GM18519 (cell line): ENCODE data around the gene KCNN3.
"Not testable (repeated sequence)": the region's sequence is repeated elsewhere in the genome, so short reads cannot be mapped to it uniquely, and the experiment has no call there.

ENCODE experiments used
- ATAC-seq: cut with Tn5 transposase; IDR thresholded peaks from one replicate; pipeline ENCODE4 v1.9.1; 2021; ENCODE audit warnings: mild to moderate bottlenecking, moderate library complexity; ENCODE audit not compliant: unreplicated experiment, low FRiP score

Gene KCNN3

DNA sequence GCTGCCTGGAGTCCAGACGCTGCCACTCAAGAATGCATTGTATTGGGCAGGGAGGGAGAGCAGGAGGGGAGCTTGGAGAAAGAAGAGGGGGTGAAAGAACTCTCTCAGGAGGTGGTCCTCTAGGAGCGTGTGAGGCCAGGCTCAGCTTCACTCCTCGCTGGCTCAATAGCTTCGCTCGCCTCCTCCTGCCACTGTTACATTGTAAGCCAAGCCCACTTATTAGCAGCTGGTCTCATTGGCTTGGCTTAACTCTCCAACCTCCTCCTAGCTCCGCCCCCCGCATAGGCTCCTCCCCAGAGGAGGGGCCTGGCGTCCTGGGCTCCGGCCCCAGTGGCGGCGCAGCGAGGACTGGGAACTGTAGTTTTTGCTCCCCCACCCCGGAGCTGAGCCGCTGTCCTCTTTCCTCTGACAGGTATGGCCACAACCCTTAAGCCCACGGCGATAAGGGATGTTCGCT is at the start of gene KCNN3:
Gene KCNN3, minus strand, starts transcription at position 167 of the 457 bp plus-strand sequence. CDS start 317 bp downstream, outside the sequence.
- peak; percentile 73 for ATAC-seq

DNA sequence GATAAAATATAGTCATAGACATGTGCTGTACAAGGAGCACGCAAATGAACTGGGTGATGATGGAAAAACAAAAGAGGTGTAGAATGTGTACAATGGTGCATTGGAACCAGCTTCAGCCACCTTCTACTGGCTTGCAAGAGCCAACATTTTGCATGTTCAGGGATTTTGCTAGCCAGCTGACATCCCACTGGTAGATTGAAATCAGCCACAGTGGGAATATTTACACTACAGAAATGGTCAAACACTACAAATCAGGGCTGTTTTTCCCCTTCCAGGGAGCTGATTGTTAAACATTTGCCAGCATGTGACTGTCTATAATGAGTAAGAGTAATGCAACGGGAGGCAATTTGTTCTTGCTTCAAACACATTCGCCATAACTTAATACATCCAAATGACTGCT is 43.2 kb upstream of the KCNN3 start:
- no peak for ATAC-seq

DNA sequence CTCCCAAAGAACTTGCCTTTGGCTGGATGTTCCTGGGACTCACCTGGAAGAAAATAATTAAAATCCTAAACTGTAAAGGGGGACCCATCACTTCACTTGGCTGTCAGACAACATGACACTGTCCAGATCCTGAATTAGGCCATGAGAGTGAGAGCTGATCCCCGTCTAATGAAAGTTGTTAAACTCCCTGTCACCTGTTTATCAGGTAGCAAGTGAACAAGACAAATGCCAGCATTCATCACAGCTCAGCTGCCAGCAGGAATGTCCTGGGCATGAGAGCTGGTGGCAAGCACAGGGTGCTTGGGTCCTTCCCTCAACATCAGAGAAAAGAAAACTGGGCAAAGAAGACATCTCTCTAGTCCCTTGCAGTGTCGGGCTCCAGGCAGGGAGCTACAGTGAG is 42.7 kb upstream of the KCNN3 start:
- no peak for ATAC-seq

DNA sequence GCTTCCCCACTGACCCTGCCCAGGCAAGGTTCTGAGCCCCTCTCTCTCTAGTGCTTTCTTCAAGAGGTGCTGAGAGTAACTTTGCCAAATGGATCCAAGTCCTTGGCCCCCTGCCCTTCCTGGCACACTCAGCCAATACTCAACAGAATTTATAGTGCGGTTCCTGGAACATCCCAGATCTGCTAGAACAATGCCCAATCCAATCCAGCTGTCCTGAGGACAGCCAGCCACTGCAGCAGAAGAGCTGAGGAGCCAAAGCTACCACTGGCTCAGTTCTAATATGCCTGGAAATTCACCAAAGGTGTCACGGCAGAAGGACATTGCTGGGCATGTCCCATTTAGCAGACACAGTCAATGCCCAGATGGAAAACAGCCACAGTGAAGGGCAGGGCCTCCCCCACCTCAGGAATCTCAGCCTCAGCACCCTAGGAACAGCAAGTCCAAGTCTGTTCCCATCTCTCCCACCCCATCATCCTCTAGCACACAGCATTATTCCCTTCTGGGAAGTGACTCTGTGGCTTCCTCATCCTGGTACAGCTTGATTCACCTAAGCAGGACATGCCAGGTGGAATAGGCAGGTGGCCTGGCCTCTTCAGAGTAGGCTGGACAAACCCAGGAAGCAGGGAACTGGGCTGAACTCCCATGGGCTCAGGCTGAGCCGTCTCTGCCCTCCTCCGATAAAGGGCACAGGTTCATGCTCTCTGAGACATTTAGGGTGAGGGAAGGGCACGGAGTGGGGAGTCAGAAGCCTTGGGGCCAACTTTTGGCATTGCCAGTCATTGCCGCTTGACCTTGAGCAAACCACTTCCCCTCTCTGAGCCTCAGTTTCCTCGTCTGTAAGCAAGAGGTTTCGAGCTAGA is 41.8 kb upstream of the KCNN3 start:
- no peak for ATAC-seq

DNA sequence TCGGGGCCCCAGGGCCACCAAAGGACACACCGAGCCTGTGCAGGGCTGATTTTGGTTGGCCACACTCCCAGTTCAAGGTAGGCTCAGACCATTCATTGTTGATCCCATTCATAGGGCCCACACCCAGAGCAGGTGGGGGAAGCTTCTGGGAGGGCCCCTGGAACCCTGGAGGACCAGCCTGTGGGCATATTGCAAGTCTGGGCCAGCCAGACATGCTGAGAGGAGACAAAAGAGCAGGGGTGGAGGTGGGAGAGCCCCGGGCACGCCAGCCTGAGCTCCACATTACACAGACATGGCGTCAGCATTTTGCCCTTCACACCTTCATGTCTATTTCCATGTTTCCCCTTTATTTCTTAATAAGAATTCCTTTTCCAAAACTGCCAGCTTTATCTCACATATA is 40.8 kb upstream of the KCNN3 start:
- ATAC-seq: no peak

DNA sequence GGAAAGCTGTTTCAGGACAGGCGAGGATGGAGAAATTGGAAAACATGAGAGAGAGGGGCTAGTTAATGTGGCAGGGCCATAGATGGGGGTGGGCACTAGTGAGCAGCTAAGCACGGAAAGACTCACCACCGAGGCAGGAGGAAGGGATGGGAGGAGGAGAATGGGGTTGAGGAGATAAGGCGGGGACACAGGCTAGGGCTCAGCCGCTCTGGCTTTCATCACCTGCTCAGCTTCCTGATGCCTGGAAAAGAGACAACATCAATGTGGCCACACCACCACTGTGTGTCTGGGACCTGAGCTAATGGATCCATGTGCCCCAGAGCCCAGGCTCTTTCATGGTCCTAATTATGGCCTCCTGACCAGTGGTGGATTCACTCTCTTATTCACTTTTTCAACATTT is 38.9 kb upstream of the KCNN3 start:
- ATAC-seq: no peak

DNA sequence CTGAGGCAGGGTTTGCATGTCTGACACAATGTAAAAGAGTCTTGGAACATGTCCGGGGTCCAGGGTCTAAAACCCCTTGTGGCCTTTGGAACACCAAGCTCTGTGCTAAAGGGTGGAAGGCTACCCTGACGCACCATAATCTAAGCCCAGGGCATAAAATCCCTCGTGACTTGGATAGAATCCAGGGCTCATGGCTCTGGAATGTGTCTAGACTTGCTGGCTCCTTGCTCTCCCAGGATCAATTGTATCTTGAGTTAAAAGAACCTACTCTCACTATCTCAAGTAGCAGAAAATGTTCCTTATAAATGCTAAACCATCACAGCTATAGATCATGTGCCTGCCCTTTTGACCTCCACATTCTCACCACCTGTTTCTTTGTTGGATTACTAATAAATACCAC is 38.0 kb upstream of the KCNN3 start:
- ATAC-seq: not testable (repeated sequence)

DNA sequence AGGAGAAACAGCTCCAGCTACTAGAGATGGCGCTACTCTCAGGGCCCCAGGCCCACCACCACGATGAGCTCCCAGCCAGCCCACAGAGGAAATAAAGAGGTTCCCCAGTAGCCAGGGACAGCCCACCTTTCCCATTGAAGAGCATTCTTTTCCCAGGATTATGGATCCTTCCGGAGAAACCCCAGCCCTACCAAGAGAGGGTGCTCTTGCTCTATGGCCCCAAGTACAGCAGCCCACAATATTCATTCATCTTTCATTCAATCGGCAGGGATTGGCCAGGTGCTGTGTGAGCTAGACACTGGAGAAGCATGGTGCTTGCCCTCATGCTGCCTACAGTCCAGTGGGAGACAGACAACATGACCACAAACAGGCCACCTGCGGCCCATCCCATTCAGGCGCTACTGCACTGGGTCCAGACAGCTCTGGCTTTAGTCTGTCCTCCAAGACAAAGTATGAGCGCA is 36.6 kb upstream of the KCNN3 start:
- ATAC-seq: no peak

DNA sequence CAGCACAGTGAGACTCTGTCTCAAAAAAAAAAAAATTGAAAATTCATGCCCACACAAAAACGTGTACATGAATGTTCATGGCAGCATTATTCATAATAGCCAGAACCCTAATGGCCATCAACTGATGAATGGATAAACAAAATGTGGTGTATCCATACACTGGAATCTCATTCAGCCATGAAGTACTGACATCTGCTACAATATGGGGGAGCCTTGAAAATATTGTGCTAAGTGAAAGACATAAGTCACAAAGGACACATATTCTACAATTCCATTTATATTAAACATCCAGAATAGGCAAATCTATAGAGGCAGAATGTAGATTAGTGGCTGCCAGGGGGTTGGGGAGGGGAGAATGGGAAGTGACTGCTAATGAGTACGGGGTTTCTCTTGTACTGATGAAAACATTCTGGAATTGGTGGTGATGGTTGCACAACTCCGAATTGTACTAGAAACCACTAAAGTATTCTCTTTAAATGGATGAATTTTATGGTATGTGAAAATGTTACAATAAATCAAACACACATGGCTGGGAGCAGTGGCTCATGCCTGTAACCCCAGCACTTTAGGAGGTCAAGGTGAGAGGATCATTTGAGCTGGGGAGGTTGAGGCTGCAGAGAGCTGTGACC is 33.0 kb upstream of the KCNN3 start:
- ATAC-seq: no peak

DNA sequence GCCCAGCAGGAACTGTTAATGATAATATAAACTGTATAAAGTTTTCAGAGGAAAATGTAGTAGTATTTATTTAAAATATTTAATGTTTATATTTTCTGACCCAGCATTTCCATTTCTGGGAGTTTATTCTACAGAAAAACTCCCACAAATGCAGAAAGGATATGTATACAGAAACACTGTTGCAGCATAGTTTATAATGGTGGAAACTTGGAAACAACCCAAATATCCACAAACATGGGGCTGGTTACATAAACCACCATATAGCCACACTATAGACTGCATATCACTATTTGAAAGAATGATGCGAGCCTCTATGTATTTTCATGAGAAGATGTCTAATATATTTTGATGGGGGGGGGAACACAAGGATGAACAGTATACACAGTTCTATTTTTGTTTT is 31.5 kb upstream of the KCNN3 start:
- ATAC-seq: no peak

DNA sequence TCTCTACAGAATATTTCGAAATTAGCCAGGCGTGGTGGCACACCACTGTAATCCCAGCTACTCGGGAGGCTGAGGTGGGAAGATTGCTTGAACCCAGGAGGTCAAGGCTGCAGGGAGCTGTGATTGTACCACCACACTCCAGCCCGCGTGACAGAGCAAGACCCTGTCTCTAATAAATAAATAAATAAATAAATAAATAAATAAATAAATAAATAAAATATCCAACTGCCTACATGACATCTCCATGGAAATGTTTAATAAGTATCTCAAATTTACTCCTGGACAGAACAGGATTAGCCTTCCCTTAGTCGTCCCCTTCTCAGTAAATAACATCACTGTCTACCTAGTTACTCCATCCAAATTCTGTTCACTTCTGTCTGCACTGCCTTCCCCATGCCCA is 29.0 kb upstream of the KCNN3 start:
- no peak for ATAC-seq

DNA sequence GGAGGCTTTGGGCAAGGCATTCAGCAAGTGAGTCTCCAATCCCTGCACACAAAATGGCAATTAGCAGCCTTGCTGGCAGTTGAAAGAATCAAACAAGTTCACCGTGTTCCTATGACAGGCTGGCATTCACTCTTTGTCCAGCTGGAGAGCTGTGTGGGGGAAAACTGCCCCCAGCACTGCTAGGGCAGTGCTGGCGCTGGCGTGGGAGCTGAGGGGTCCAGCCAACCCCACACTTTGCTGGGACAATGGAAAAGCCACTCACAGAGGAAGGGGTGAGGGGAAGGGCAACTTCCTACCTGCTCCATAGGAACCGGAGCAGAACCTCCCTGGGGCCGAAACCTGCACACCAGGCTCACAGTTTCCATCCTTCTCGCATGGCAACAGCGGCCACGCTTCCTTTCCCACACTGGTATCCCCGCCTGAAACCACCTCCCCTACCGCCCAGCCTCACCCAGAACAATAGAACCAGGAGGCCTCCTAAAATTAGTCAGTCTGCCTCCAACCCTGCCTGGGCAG is 26.7 kb upstream of the KCNN3 start:
- no peak for ATAC-seq

DNA sequence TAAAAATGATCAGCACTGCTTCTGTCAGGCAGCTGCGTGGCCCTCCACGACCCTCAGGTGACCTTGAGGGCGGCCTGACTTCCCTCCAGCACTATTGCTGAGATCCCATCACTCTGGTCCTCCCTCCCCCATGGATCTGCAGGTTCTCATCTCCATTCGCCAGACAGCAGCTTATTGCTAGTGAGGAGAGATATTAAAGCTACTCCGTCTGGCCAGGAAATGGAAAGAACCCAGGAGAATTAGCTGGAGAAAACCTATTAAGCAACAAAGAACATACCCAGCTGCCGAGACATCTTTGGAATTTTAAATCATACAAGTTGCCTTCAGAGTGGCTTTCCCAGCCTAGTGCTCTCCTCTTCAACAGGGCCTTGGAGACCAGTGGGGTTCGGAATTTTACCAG is 25.7 kb upstream of the KCNN3 start:
- ATAC-seq: no peak

DNA sequence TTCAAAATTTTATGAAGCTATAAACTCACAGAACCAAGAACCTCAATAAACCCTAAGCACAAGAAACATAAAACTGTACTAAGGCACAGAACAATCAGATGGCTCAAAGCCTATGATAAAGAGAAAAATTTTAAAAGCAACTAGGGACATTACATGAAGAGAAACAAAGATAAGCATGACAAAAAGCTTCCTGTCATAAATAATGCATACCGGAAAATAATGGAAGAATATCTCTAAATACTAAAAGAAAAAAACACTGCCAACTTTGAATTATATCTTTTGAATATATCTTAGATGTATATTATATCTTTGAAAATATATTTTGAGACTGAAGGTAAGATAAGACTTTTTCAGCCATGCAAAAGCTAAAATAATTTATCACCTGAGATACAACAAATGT is 21.4 kb upstream of the KCNN3 start:
- no peak for ATAC-seq

DNA sequence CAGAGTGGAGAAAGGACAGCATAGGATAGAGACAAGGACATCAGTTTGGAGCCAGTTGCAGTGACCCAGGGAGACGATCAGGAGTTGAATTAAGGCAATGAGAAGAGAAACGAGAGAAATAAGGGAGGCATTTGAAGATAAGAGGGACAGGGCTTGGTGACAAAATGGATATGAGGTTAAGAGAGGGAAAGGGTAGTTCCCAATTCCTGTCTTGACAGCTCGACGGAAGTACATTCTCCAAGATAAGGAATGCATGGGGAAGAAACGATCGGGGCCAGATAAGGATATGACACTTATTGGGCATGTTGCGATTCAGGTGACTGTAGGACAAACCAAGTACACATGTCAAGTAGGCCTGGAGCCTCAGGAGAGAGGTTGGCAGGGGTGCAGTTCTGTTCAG is 18.7 kb upstream of the KCNN3 start:
- no peak for ATAC-seq

DNA sequence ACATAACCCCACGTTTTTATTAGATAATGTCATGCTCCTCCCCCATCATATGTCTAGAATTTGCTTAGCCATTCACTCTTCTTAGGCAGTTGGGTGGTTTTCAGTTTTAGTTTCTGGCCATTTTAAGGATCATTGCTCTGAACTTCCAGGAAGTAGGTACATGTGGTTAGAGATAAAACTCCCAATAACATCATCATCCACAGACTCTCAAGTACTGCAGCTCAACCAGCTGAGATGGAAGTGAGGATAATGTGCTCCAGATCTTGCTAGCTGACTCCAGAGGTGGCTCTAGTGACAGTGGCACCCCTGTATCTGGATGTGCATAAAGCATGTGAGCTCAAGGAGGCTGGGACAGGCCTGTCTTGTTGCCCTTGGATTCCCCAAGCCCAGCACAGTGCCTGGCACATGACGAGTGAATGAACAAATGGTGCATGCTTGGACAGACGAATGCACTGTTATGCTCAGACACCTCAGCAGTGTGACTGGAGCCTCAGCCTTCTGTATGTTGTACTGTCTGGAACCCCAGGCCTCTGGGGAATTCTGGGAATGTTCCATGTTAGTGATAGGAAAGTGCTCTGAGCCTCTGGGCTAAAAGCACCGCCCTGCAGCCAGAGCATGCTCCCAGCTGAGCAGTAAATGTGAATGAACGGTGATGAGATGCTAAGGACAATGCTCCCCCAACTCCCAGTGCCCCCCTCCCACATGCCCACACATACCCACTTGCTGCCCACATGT is 16.4 kb upstream of the KCNN3 start:
- no peak for ATAC-seq

DNA sequence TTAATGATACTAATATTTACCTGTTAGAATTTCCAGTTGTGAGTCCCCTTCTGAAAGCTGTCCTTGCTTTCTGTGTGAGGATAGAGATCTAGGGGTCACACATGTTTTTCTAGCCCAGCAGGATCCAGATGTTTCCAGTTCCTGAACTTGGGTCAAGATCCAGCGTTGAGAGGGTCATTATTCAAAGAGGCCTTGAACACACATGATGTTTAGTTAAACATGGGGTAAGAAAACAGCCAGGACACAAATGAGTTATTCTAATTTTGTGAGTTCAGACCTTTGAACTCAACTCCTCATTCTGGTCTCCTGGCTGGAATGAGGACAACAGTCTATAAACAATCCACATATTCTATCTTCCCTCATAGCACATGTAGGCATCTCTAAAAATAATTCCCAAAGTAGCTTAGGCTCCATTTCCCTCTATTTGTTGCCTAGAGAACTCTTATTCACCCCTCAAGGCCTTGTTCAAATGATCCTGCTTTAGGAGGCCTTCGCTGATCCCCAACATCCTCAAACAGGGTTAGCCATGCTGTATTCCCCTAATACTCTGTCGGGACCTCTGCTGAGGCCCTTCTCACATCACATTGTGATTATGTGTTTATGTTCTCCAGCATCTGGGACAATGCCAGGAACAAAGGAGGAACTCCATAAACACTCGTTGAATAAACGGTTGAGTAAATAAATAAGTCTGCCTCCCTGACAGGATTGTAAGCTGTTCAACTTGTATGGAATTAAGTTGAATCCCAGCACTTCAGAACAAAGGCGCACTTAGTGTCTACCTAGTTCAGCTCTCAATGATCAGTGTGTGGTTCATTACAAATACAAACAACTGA is 15.0 kb upstream of the KCNN3 start:
- no peak for ATAC-seq

DNA sequence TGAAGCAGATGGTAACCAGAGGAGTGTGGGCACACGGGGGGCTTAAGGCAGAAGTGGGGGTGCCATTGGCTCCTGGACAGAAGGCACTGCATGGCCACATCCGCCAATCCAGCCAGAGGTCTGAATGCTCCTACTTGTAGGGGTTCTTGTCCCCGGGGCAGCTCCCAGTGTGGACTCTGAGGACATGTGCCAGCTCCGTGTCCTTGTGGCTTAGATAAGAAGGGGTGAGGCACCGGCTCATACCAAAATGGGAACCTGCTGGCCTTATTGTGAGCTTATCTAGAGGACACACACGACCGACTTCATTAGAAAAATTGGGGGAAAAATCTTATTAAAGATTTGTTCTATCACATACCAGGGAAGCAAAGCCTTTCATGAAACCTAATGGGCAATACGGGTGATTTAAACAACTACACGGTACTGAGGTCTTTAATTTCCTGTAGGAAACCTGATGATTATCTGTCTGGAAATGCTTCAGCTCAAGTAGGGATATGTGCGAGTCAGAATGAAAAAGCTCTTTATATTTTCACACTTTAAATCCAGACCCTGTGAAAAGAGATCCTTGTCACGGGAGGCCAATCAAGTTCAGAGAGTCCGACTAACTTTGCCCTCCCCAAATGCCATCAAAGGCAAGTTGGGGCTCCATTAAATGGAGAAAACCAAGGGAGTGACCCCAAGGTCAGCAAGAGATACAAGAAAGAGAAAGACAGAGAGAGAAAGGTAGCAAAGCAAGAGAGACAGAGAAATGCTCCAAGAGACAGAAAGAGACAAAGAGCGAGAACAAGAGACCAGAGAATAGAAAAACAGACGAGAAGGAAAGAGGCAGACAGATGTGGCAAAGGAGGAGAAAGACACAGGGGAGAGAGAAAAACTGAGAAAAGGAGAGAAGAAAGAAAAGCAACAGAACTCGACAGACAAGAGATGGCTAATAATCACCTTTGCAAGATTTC is 14.1 kb upstream of the KCNN3 start:
- ATAC-seq: no peak
